Lung (tissue), 12 donors: ENCODE data around the gene VOPP1. TPM values are rescaled to one million over a fixed set of nuclear protein-coding genes. Genes with fewer than 3 reads are reported as not detected.

Experiments
- ATAC-seq: fragments of 200-7000 bp; cut with Tn5 transposase; one replicate; pipeline ENCODE4 v1.9.1; 2020; ENCODE audit warnings: moderate number of reproducible peaks; ENCODE audit not compliant: insufficient read depth, low FRiP score
- DNase-seq, 3 donors: peaks; one replicate each; pipeline ENCODE4 v3.0.0-alpha.2; 2013 to 2017
- H3K27ac ChIP-seq, 2 donors: one replicate each; pipeline ENCODE4 v1.5.1; 2013; ENCODE audit warnings: mild to moderate bottlenecking in 2 of 2, moderate library complexity in 2 of 2, control low read depth in 1 of 2, inconsistent platforms in 1 of 2, low read depth in 1 of 2, low read length in 1 of 2
- H3K27me3 ChIP-seq, 3 donors: one replicate each; pipeline ENCODE4 v1.5.1; 2013; ENCODE audit warnings: low read length in 2 of 3; ENCODE audit not compliant: control insufficient read depth in 3 of 3, insufficient read depth in 3 of 3
- H3K36me3 ChIP-seq, 4 donors: one replicate each; pipeline ENCODE4 v1.5.1; 2013; ENCODE audit warnings: low read length in 4 of 4, mild to moderate bottlenecking in 1 of 4, moderate library complexity in 1 of 4; ENCODE audit not compliant: control insufficient read depth in 4 of 4, insufficient read depth in 4 of 4
- H3K4me1 ChIP-seq, 5 donors: one replicate each; pipeline ENCODE4 v1.5.1; 2013; ENCODE audit warnings: low read length in 5 of 5, mild to moderate bottlenecking in 2 of 5, moderate library complexity in 1 of 5; ENCODE audit not compliant: control insufficient read depth in 5 of 5, insufficient read depth in 5 of 5
- H3K4me3 ChIP-seq: one replicate; pipeline ENCODE4 v1.5.1; 2013; ENCODE audit warnings: mild to moderate bottlenecking, control low read depth, moderate library complexity
- H3K9ac ChIP-seq, 2 donors: one replicate each; pipeline ENCODE4 v1.5.1; 2013; ENCODE audit warnings: low read length in 2 of 2, control low read depth in 1 of 2; ENCODE audit not compliant: insufficient read depth in 1 of 2
- H3K9me3 ChIP-seq, 4 donors: one replicate each; pipeline ENCODE4 v1.5.1; 2013; ENCODE audit warnings: low read length in 3 of 4, mild to moderate bottlenecking in 1 of 4, moderate library complexity in 1 of 4; ENCODE audit not compliant: control insufficient read depth in 4 of 4, insufficient read depth in 3 of 4
- CTCF ChIP-seq: IDR thresholded peaks from 2 replicates; pipeline ENCODE4 v1.5.1; 2012; ENCODE audit warnings: mild to moderate bottlenecking; ENCODE audit errors: control extremely low read depth, extremely low read depth
- WGBS, 2 donors: extraction: QIAGEN DNeasy Blood & Tissue Kit; methylation state at CpG; one replicate each; pipeline ENCODE4 v1.1.7; 2013; 5-methylcytosine and 5-hydroxymethylcytosine counted together
- polyA plus RNA-seq, 2 donors: library from polyadenylated mRNA; stranded (reverse); fragments of 200-250 nt; gene quantifications; one replicate each; pipeline ENCODE4 v1.2.1, GENCODE V29; 2013
- total RNA-seq, 2 donors: library from RNA; depleted of rRNA in 1 of 2; stranded (reverse); fragments of >200 nt in 1 of 2; gene quantifications; one replicate each; pipeline ENCODE4 v1.2.1, GENCODE V29; 2014 to 2021
- donor health status: control.
- donor health status: control.
- donor health status: Bipolar disorder and iron deficiency.
- donor health status: healthy.
- donor health status: DM: yes; HTN: yes; CAD: no.

Gene VOPP1
- total and polyA plus RNA-seq, 4 donors, result 25.8 to 64.0 (median 38.0) TPM

- Histone ChIP-seq H3K27me3 (no peaks in the 10 kb centered on the region), H3K4me3 (no peak overlapping the region), H3K4me1 (peaks cover 0 to 23% (median 0%) of the 10 kb centered on the region in 5 donors), H3K36me3 (no peaks in the 10 kb centered on the region), H3K27ac (no peak overlapping the region), H3K9me3 (no peaks in the 10 kb centered on the region), H3K9ac (no peak overlapping the region)
- no peak for TF ChIP-seq CTCF
- ATAC-seq, result no peak
- no peak for DNase-seq
- WGBS, 2 donors, result 85 to 91% methylated on average over 6 of the region's 6 CpGs
Measured at GRCh38 chr7:55534916-55535590, 37.2 kb downstream of the VOPP1 start.

GRCh38 chr7:55534262-55534915, 37.9 kb downstream of the VOPP1 start:
- H3K9me3 ChIP-seq, result no peaks in the 10 kb centered on the region
- H3K9ac ChIP-seq, result no peak overlapping the region
- WGBS, 2 donors, result 46 to 61% methylated on average over 8 of the region's 8 CpGs
- H3K27me3 ChIP-seq, result no peaks in the 10 kb centered on the region
- no peak overlapping the region for H3K4me3 ChIP-seq
- DNase-seq (peak in 1 of 3 donors; percentile 8), ATAC-seq (peak; percentile 64)
- H3K27ac ChIP-seq, result no peak overlapping the region
- H3K4me1 ChIP-seq, result peaks cover 0 to 23% (median 0%) of the 10 kb centered on the region in 5 donors
- H3K36me3 ChIP-seq, result no peaks in the 10 kb centered on the region
- no peak for TF ChIP-seq CTCF

GRCh38 chr7:55533729-55534080, 38.6 kb downstream of the VOPP1 start:
- H3K27me3 ChIP-seq, result no peaks in the 10 kb centered on the region
- H3K4me1 ChIP-seq, result peaks cover 0 to 23% (median 0%) of the 10 kb centered on the region in 5 donors
- no peaks in the 10 kb centered on the region for H3K36me3 ChIP-seq
- no peaks in the 10 kb centered on the region for H3K9me3 ChIP-seq
- TF ChIP-seq CTCF, result no peak
- peak overlapping the region in 1 of 2 donors; percentile 73 for H3K27ac ChIP-seq
- DNase-seq (no peak), ATAC-seq (no peak)
- 56 to 85% methylated on average over 2 of the region's 2 CpGs for WGBS, 2 donors
- no peak overlapping the region for H3K9ac ChIP-seq
- no peak overlapping the region for H3K4me3 ChIP-seq
